HG03280 (cell line): ENCODE measurements around the gene BHLHE41.

Experiments used
- ATAC-seq: cut with Tn5 transposase; IDR thresholded peaks from one replicate; pipeline ENCODE4 v1.9.1; 2021; ENCODE audit warnings: mild to moderate bottlenecking, moderate library complexity; ENCODE audit not compliant: unreplicated experiment

BHLHE41 gene

DNA sequence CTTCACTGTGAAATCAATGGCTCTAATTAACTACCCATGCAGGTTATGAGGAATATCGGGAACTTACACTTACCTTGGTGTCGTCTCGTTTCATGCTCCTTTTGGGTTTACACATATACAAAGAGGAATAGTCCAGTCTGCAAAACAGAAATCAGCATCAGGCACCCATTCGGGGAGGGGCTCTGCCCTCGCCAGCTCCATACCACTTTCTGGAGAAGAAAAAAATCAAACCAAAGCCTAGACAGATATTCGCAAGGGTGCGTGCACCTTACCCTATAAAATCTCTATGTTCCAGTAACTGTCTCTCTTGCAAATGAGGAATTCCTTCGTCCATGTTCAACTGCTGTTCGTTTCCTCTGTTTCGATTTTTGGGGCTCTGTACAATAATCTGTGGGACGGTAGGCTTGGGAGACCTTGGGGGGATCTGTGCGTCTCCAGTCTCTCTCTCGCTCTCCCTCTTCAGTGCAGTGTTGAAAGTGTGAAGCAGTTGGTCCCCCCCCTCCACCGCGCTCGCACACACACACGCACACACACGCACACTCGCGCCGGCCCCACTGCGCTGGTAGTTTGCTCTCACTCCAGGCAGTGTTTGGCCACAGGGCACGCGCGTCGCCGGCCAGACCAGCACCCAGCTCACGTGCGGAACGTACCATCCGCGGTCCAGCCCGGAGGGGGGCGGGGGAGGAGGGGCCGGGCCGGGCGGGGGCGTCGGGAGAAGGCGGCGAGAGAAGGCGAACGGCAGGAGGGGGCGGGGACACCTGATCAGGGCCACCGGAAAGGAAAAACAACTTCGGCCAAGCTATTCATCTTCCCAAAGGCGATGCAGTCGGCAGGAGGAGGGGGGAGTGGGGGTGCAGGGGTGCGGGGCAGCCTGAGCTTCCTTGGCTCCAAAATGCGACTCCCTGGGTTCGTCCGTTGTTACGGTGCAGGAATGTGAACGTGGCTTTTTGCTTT, at the start of gene BHLHE41:
Gene BHLHE41, minus strand, starts transcription at position 592 of the 954 bp plus-strand sequence. Its CDS starts 258 bp downstream, at position 334.
- no peak for ATAC-seq

GRCh38 chr12:26172946-26173552, 48.2 kb upstream of the BHLHE41 start:
- no peak for ATAC-seq

- ATAC-seq = no peak
Observed at GRCh38 chr12:26172539-26172938, 47.7 kb upstream of the BHLHE41 start.

GRCh38 chr12:26172013-26172412, 47.2 kb upstream of the BHLHE41 start:
- no peak for ATAC-seq

- ATAC-seq = no peak
Observed at GRCh38 chr12:26164118-26164517, 39.3 kb upstream of the BHLHE41 start.

GRCh38 chr12:26162905-26163304, 38.1 kb upstream of the BHLHE41 start:
- ATAC-seq = peak; percentile 80

GRCh38 chr12:26162174-26162573, 37.3 kb upstream of the BHLHE41 start:
- no peak for ATAC-seq

DNA sequence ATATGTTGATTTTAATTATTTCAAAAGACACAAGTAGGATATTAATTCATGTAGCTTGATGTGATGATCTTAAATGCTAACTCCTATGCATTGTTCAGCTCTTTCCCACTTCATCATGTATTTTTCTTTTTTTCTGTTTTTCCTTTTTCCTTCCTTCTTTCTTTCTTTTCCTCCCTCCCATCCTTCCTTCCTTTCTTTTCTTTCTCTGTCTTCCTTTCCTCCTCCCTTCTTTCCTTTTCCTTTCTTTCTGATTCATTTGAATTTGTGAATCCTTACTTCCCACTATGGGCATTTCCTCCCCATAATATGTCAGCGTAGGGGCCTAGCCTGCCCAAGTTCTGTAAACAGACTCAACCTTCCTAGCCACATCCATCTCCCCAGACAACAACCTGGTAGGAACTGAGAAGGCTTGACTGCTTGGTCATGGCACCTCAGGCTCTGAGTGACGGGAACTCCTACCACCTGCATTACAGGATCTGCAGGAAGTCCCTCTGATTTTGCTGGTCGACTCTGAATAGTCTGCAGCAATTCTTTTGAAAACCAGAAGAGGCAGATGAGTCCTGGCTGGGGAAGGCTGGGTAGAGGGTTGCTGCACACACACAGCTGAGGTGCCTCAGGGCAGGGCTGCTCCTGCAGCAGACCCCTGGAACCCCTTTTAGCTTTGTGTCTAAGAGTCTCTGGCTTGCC, 33.4 kb upstream of the BHLHE41 start:
- ATAC-seq = peak; percentile 26

- peak; percentile 13 for ATAC-seq
Observed at GRCh38 chr12:26157001-26157400, 32.2 kb upstream of the BHLHE41 start.

GRCh38 chr12:26156201-26156871, 31.5 kb upstream of the BHLHE41 start:
- peak; percentile 86 for ATAC-seq

DNA sequence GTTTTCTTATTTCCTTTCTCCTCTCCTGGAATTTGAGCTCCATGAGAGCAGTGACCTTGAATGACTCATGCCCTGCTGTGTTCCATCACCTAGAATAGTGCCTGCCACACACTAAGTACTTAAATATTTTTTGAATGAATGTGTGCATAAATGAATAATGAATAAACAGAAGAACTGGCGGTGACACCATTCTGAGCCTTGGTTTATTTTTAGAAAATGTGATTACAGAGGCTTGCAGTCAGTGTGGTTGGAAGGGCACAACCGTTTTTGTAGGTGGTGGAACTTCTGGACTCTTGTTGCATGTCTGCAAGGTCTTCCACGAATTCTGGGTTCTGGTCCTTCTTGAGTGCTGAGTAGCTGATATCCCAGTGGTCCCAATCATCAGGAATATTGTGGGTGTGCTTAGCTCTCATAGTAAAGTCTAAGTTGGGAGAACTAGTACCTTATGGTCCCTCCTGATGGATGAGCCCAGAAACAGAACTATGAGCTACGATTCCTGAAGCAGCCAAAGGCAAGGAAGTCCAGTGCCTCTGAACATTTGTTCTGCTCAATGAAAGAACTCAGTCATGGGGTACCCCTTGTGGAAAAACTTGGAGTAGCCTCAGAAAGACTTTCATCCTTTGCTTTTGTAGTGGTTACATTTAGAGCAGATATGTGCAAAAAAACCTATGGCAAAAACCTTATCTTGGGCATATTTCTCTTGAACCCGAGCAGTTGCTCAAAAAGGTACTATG, 28.8 kb upstream of the BHLHE41 start:
- no peak for ATAC-seq

DNA sequence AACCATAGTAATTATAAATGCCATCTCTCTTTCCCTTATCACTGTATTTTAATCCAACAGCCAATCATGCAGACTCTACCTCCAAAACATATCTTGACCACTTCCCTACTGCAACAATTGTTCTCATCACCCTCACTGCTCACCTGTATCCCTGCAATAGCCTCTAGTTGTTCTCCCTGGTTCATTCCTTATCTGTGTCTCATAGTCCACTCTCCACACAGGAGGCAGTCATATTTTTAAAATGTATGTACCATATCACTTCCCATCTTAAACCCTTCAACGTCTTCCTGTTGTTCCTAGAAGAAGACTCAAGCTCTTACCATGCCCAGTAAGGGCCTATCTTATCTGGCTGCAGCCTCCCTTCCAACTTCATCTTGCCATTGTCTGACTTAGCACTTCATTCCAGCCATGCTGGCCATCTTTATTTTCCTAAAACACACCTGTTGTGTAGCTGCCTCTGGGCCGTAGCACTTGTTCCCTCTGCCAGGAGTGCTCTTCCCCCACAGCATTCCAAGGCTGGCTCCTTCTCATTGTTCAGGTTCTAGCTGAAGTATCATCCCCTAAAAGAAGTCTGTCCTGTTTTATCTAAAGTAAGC, 27.8 kb upstream of the BHLHE41 start:
- no peak for ATAC-seq

DNA sequence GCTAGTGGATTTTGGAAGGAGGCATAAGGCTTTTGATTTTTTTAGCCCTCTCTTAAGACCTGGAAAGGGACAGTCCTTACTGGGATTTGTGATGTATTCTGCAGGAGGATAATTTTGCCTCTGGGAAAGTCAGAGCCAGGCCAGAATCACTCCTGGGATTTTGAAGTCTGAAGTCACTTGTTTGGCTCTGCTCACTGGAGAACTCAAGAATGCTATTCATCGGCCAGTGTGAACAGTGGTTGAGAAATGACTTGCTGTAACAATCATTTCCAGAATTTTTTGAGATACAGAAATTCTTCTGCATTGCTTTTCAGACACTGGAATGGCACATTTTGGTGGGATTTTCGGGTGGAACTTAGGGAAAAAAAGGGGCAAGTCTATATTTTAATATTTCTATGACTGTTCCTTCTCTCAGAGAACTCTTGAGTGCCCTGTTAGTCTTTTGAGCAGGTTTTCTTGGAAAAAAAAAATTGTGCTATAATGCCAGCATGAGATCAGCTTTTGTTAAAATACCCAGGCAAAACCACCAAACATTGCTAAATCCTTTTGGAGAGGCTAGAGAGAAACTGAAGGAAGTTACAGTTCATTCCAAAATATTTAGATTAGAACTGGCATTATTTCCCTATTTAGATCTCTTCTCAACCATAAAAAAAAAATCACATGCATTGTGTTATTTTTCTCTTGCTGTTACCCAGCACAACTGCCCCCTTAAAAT, 26.1 kb upstream of the BHLHE41 start:
- no peak for ATAC-seq

DNA sequence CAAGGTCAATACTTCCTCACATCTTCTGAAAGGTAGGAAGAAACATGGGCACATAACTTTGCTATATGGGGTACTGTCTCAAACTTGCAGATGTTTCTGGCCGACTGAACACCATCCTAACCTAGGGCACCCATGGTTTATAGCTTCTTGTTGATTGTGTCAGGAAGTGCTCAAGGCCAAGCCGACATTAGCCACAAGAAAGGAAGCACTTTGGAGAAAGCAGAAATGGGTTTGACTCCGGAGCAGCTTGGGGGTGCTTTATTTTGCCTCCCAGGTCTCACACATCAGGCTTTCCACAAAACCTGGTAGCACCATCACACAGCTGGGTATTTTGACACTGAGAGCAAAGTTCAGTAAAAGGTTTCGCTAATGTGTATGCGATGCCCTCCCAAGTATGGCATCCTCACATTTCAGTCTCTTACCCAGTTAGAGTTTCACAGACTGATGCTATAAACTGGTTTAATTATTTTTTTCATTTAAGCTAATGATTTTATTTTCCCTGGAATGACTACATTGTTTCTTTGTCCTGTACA, 25.2 kb upstream of the BHLHE41 start:
- no peak for ATAC-seq

DNA sequence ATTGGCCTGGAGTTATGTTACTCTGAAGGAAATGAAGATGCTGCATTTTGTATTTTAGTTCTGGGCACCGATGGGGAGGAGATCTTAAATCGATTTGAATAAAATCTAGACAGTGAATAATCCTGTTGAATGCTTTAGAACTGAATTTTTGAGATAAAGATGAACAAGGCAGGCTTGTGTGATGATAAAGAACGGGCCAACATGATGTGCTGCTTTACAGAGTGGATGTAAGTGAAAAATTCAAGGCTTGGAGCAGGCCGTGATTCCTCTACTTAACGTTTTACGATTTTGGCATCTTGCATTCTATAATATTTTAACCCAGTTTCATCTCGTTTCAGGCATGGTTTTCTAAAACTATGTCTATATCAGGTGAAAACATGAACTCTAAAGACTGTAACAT, 23.5 kb upstream of the BHLHE41 start:
- ATAC-seq = no peak

DNA sequence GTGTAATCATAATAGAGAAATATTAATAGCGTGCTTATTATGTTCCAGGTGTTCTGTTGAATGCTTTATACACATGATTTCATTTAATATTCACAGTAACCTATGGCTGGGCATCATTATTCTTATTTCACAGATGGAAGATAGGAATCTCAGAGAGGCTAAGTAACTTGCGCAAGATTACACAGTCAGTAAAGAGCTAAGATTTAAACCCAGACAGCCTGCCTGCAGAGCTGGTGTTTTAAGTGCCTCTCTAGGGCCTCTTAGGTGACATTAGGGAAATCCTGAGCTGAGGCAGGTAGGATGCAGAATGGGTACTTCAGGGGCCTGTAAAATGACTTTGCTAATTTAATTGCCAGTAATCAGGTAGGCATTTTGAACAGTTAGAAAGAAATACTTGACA, 18.5 kb upstream of the BHLHE41 start:
- no peak for ATAC-seq

GRCh38 chr12:26138860-26139259, 14.0 kb upstream of the BHLHE41 start:
- ATAC-seq = no peak

DNA sequence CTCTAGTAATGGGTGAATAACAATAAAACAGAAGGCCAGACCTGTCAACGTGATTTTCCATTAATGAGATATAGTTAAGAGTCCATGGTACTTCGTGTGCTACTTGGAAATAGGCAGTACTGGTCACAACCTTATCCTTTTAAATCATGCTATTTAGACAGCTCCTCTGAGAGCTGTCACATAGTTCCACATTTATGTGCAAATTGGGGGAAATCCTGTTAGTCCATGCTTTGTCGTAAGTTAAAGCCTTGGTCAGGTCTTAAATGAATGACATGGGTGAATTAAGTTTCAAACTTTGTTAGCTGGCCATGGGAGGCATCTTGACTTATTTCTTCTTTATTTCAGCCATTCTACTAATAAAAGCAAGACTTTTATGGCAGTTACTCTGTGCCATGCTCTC, 11.9 kb upstream of the BHLHE41 start:
- no peak for ATAC-seq

DNA sequence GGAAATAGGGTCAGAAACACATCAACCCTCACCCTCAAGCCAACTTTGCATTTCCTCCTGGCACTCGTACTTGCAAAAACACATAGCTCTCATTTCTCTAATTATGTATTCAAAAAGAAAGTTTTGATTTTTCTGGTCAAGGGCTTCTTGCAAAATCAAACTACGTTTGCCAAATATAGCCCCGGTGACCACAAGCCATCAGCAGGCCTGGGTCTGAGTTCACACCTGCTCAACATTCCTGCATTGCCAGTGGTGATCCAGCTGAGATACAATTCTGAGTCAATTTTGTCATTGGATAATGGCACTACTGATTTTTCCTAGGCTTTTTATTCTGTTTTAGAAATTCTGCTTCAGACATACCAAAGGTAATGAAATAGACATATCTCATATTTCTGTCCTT, 10.7 kb upstream of the BHLHE41 start:
- ATAC-seq = no peak
